HL-60 (cell line): ENCODE measurements around the gene FNBP1L.

Experiments
- DNase-seq, 2 experiments: peaks; one replicate each; pipeline ENCODE4 v3.0.0-alpha.2; 2010 to 2020; ENCODE audit warnings: low read depth in 1 of 2, low spot score in 1 of 2
- H3K27ac ChIP-seq: fragments of 250-450 bp; sonication (Bioruptor Pico); replicated peaks from 2 replicates; pipeline ENCODE4 v1.5.1; 2020; ENCODE audit warnings: mild to moderate bottlenecking, moderate library complexity
- H3K27me3 ChIP-seq: fragments of 250-450 bp; sonication (Bioruptor Pico); 2 replicates; pipeline ENCODE4 v1.5.1; 2021; ENCODE audit warnings: mild to moderate bottlenecking, moderate library complexity; ENCODE audit not compliant: insufficient read depth, poor library complexity, severe bottlenecking
- H3K4me3 ChIP-seq: replicated peaks from 2 replicates; pipeline ENCODE4 v1.5.1; 2011; ENCODE audit warnings: mild to moderate bottlenecking, control low read depth, low read length; ENCODE audit not compliant: insufficient read depth
- CTCF ChIP-seq: IDR thresholded peaks from one replicate; pipeline ENCODE4 v1.5.1; 2011; ENCODE audit warnings: low read length, control low read depth, inconsistent platforms; ENCODE audit not compliant: insufficient read depth
- GABPA ChIP-seq: IDR thresholded peaks from 2 replicates; pipeline ENCODE4 v1.6.1; 2012; ENCODE audit warnings: low read depth
- POLR2AphosphoS5 ChIP-seq: IDR thresholded peaks from 2 replicates; pipeline ENCODE4 v1.6.1; 2012; ENCODE audit warnings: low read depth
- SPI1 ChIP-seq: IDR thresholded peaks from 2 replicates; pipeline ENCODE4 v1.6.1; 2012; ENCODE audit warnings: low read depth, mild to moderate bottlenecking, borderline replicate concordance
- TF ChIP-seq, protein P1 (sequence below): IDR thresholded peaks from 2 replicates; pipeline ENCODE4 v1.6.1; 2012; ENCODE audit warnings: low read depth; ENCODE audit not compliant: insufficient replicate concordance

The FNBP1L gene

GRCh38 chr1:93416183-93416582 is 31.7 kb upstream of the FNBP1L start:
- no peaks in the 10 kb centered on the region for H3K27me3 ChIP-seq
- TF ChIP-seq CTCF = no peak
- no peak for TF ChIP-seq GABPA
- TF ChIP-seq SPI1 = no peak
- TF ChIP-seq, protein P1, sequence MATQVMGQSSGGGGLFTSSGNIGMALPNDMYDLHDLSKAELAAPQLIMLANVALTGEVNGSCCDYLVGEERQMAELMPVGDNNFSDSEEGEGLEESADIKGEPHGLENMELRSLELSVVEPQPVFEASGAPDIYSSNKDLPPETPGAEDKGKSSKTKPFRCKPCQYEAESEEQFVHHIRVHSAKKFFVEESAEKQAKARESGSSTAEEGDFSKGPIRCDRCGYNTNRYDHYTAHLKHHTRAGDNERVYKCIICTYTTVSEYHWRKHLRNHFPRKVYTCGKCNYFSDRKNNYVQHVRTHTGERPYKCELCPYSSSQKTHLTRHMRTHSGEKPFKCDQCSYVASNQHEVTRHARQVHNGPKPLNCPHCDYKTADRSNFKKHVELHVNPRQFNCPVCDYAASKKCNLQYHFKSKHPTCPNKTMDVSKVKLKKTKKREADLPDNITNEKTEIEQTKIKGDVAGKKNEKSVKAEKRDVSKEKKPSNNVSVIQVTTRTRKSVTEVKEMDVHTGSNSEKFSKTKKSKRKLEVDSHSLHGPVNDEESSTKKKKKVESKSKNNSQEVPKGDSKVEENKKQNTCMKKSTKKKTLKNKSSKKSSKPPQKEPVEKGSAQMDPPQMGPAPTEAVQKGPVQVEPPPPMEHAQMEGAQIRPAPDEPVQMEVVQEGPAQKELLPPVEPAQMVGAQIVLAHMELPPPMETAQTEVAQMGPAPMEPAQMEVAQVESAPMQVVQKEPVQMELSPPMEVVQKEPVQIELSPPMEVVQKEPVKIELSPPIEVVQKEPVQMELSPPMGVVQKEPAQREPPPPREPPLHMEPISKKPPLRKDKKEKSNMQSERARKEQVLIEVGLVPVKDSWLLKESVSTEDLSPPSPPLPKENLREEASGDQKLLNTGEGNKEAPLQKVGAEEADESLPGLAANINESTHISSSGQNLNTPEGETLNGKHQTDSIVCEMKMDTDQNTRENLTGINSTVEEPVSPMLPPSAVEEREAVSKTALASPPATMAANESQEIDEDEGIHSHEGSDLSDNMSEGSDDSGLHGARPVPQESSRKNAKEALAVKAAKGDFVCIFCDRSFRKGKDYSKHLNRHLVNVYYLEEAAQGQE = no peak
- TF ChIP-seq POLR2AphosphoS5 = no peak
- H3K4me3 ChIP-seq = no peak overlapping the region
- DNase-seq = no peak
- H3K27ac ChIP-seq = no peak overlapping the region

DNA sequence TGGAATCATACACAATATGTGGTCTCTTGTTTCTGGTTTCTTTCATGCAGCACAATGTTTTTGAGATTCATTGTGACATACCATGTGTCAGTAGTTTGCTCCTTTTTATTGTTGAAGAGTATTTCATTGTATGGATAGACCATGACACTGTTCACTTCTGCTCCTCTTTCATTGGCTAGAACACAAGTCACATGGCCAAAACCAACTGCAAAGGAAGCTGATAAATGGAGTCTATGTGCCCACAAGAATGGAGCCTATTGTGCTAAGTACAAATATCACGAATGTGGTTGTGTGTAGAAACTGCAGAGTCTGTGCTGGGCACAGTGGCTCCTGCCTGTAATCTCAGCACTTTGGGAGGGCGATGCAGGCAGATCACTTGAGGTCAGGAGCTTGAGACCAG is 28.6 kb upstream of the FNBP1L start:
- no peak for DNase-seq
- TF ChIP-seq CTCF = no peak
- TF ChIP-seq GABPA = no peak
- TF ChIP-seq SPI1 = no peak
- no peak for TF ChIP-seq POLR2AphosphoS5
- TF ChIP-seq, protein P1 = no peak
- no peaks in the 10 kb centered on the region for H3K27me3 ChIP-seq
- no peak overlapping the region for H3K4me3 ChIP-seq
- no peak overlapping the region for H3K27ac ChIP-seq

DNA sequence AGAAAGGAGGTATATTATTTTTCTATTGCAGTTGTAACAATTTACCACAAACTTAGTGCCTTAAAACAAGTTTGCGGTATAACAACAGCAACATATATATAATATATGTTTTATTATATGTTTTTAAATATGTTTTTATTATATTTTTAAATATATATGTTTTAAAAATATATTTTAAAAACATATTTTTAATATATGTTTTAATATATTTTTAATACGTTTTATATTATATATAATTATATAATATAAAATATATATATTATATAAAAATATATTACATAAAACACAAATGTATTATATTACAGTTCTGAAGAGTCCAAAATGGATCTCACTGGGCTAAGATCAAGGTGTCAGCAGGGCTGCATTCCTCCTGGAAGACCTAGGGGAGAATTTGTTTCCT is 27.5 kb upstream of the FNBP1L start:
- no peak overlapping the region for H3K4me3 ChIP-seq
- DNase-seq = no peak
- TF ChIP-seq GABPA (no peak), POLR2AphosphoS5 (no peak), CTCF (no peak), SPI1 (no peak)
- TF ChIP-seq, protein P1 = no peak
- H3K27ac ChIP-seq = no peak overlapping the region
- H3K27me3 ChIP-seq = no peaks in the 10 kb centered on the region
